Measurements from ENCODE around the gene CD3E. TPM values are rescaled to one million over a fixed set of nuclear protein-coding genes. Genes with fewer than 3 reads are reported as not detected.
A peak's percentile ranks its signal among the peaks of the same experiment; 100 is the strongest.

CD3E gene
- total and polyA plus RNA-seq, 9 of the 15 experiments (the other 6 are each of a cell fraction or from before 2014, with no cell fraction given) = 0.07 to 0.62 (median 0.19) TPM; not detected in 5

GRCh38 chr11:118319337-118319707 is 14.8 kb downstream of the CD3E start (continued):
- no peak for TF ChIP-seq CHD7 (IDR thresholded peaks at IDR 0.05; ENCODE audit: low read depth, low read length)
- TF ChIP-seq SOX6 (IDR thresholded peaks at IDR 0.05) = peak; percentile 11; the same call in 1 of the 2 replicates
- peak; percentile 60 for TF ChIP-seq ZNF766 (CRISPR knock-in tag; conservative IDR thresholded peaks at IDR 0.05)
- TF ChIP-seq BRD4 (IDR thresholded peaks at IDR 0.05) = no peak
- TF ChIP-seq HES1 (IDR thresholded peaks at IDR 0.05; ENCODE audit: low read depth) = peak; percentile 48; the same call in 1 of the 2 replicates
- no peak for TF ChIP-seq DDX20 (tag; IDR thresholded peaks at IDR 0.05; ENCODE audit: low read depth)
- TF ChIP-seq MNT (conservative IDR thresholded peaks at IDR 0.05) = 0 out of 4 replicates have a peak, but pooled peaks of 1 of the 2 experiments have one; percentile 28
- peak; percentile 54 for TF ChIP-seq L3MBTL2 (IDR thresholded peaks at IDR 0.05)
- TF ChIP-seq BCL6 (CRISPR knock-in tag; IDR thresholded peaks at IDR 0.05) = no peak

Data from K562 (cell line).